Bronchus fibroblast of lung (primary cell): ENCODE measurements around the gene TBPL1. TPM values are rescaled to one million over a fixed set of nuclear protein-coding genes. Genes with fewer than 3 reads are reported as not detected.

Experiments used
- total RNA-seq: library from RNA; depleted of rRNA; stranded (reverse); fragments of >200 nt; gene quantifications from 2 replicates; pipeline ENCODE4 v1.2.3, GENCODE V29; 2015

TBPL1 gene
- total RNA-seq: 20.7 and 27.2 TPM in 2 replicates

DNA sequence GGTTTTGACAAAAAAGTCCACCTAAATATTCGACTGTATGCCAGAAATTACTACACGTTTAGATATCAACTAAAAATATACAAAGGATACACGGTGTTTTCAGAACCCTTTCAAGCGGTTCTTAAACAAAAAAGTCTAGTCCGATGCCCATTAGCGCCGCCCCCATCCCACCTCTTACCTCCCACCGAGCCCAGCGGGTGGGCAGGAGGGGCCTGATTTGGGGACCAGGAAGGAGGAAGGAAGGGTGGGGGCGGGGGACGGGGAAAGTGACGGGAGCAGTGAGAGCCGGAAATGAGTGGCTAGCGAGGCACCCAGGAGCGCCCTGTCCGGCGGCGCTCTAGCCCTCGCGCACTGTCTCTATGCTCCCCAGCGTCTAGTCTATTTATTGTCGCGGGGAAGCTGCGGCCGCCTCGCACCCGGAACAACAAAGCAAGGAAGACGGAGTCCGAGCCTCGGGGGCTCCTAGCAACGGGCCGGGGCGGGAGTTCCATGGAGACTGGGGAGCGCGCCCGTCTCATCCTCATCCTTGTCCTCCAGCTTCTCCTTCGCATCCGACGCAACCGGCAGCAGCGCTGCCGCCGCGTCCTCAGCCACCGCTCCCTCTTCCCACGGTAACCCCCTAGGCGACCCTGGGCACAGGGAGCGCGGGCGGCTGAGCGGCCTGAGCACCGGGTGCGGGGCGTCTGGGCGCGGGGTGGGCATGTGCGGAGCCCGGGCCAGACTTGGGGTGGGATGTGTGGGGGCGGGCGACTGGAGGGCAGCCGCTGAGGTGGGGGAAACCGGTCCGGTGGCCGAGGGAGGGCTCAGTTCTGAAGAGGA lies at the start of gene TBPL1:
Gene TBPL1, plus strand, starts transcription at position 410 of the 819 bp plus-strand sequence. CDS start 26,902 bp downstream, outside the sequence.

Other genes with a start within 250 kb of the TBPL1 start
- gene TCF21, start 64.1 kb upstream of the TBPL1 start, total RNA-seq: 9.8 and 12.5 TPM in 2 replicates
- gene SLC2A12, start 99.4 kb downstream of the TBPL1 start, total RNA-seq: 2.1 and 2.2 TPM in 2 replicates